ENCODE measurements around the gene MEOX1. TPM values are rescaled to one million over a fixed set of nuclear protein-coding genes. Genes with fewer than 3 reads are reported as not detected.

Gene MEOX1
- total and polyA plus RNA-seq, 2 of the 8 experiments (the other 6 are each of a cell fraction or from before 2014, with no cell fraction given): not detected

GRCh38 chr17:43694081-43694870 lies 32.6 kb upstream of the MEOX1 start:
- DNase-seq (ENCODE audit: low read depth in 1 of 2, low spot score in 2 of 2): peak in 1 of 2 experiments; percentile 85
- Histone ChIP-seq H2BK12ac (ENCODE audit: low read depth, low read length) (no peak overlapping the region), H4K8ac (ENCODE audit: extremely low read depth, insufficient read depth, low read length) (no peak overlapping the region), H3K79me2 (ENCODE audit: control insufficient read depth in 1 of 2, insufficient read depth in 2 of 2, low read length in 2 of 2) (no peaks in the 10 kb centered on the region), H3K23me2 (ENCODE audit: low read depth, low read length) (no peaks in the 10 kb centered on the region), H3K14ac (ENCODE audit: insufficient read length) (no peak overlapping the region), H2BK20ac (ENCODE audit: low read length) (no peak overlapping the region; the same call in 1 of the 2 replicates), H4K5ac (ENCODE audit: insufficient read length, low read depth, low read length) (no peak overlapping the region), H3K23ac (ENCODE audit: insufficient read length) (no peak overlapping the region), H3K4ac (replicated peaks; ENCODE audit: insufficient read length, low read depth, low read length) (no peak overlapping the region), H4K91ac (replicated peaks; ENCODE audit: insufficient read length, low read length) (no peak overlapping the region), H3K36me3 (ENCODE audit: control insufficient read depth in 2 of 4, insufficient read depth in 4 of 4, low read length in 3 of 4) (no peaks in the 10 kb centered on the region), H2BK15ac (ENCODE audit: low read length) (no peak overlapping the region), H2BK120ac (replicated peaks; ENCODE audit: low read depth, low read length) (no peak overlapping the region), H3K79me1 (ENCODE audit: low read depth, low read length) (no peaks in the 10 kb centered on the region), H3K4me1 (replicated peaks in 1 of 4; ENCODE audit: control insufficient read depth in 3 of 4, insufficient read depth in 4 of 4, low read length in 3 of 4) (peaks cover 0 to 6% (median 4%) of the 10 kb centered on the region in 4 experiments; a peak in 3 of 7 replicates), H3K4me2 (ENCODE audit: insufficient read depth in 1 of 2, low read depth in 2 of 2, low read length in 2 of 2) (peak overlapping the region in 1 of 2 experiments; percentile 45; a peak in 3 of 4 replicates), H3K27me3 (replicated peaks in 1 of 4; ENCODE audit: control insufficient read depth in 3 of 4, extremely low read depth in 1 of 4, insufficient read depth in 3 of 4, low read length in 3 of 4) (no peaks in the 10 kb centered on the region), H3K4me3 (ENCODE audit: extremely low read depth in 1 of 4, insufficient read depth in 2 of 4, low read depth in 3 of 4, low read length in 4 of 4) (no peak overlapping the region; a peak in 1 of 8 replicates), H2AFZ (ENCODE audit: low read length) (peak overlapping the region; percentile 80; the same call in 1 of the 2 replicates), H3K9me3 (ENCODE audit: insufficient read depth in 2 of 2, low read depth in 1 of 2, low read length in 1 of 2) (no peaks in the 10 kb centered on the region), H3K27ac (ENCODE audit: low read depth, low read length) (no peak overlapping the region), H3K56ac (replicated peaks; ENCODE audit: insufficient read length, low read depth, low read length) (no peak overlapping the region), H2AK5ac (ENCODE audit: low read depth, low read length) (no peak overlapping the region), H4K20me1 (replicated peaks in 1 of 2; ENCODE audit: control insufficient read depth in 1 of 2, insufficient read depth in 2 of 2, low read length in 2 of 2) (no peaks in the 10 kb centered on the region), H3K18ac (ENCODE audit: extremely low read depth, low read length) (no peak overlapping the region), H2BK5ac (ENCODE audit: low read depth, low read length) (no peak overlapping the region), H3K9ac (replicated peaks in 1 of 4; ENCODE audit: extremely low read depth in 1 of 4, low read depth in 3 of 4, low read length in 3 of 4) (no peak overlapping the region)
- ChIA-PET CTCF (ENCODE audit: partially characterized antibody) (interaction anchor here (0.6 to 23.7 kb wide), 38 partner anchors 12 to 1069 kb away, joined by 3 to 969 read pairs (median 4); partner anchors contain the start of genes ETV4 and SOST), POLR2A (ENCODE audit: partially characterized antibody) (interaction anchor here (1.5 to 1.9 kb wide), 2 partner anchors 66 to 72 kb away, joined by 5 to 11 read pairs; no protein-coding TSS in a partner anchor)
- peak; percentile 92 for FAIRE-seq
- WGBS, 2 experiments (ENCODE audit: extremely low coverage in 1 of 2, insufficient coverage in 1 of 2, insufficient read length in 1 of 2, insufficient replicate concordance in 2 of 2, low coverage in 1 of 2, low lambda C conversion rate in 2 of 2, missing lambda C conversion rate in 1 of 2): 24% methylated on average over 11 of the region's 11 CpGs; no CpG with 5 or more reads in 1 of the 2 experiments
- TF ChIP-seq TAF7 (optimal IDR thresholded peaks at IDR 0.05; ENCODE audit: borderline replicate concordance, low read depth, low read length) (peak; percentile 23), SIN3A (conservative IDR thresholded peaks at IDR 0.05 in 1 of 2, IDR thresholded peaks at IDR 0.05 in 1 of 2; ENCODE audit: low read depth in 1 of 2, low read length in 2 of 2) (peak in 1 of 2 experiments; percentile 75; a peak in 2 of 4 replicates), SP4 (IDR thresholded peaks at IDR 0.05; ENCODE audit: low read length) (0 out of 2 replicates have a peak, but pooled peaks have one; percentile 39), JUN (IDR thresholded peaks at IDR 0.05; ENCODE audit: low read depth, low read length) (no peak), JUND (IDR thresholded peaks at IDR 0.05; ENCODE audit: low read length) (0 out of 2 replicates have a peak, but pooled peaks have one; percentile 23), CHD2 (IDR thresholded peaks at IDR 0.05; ENCODE audit: low read length) (no peak), TCF12 (IDR thresholded peaks at IDR 0.05; ENCODE audit: low read depth, low read length) (peak; percentile 49; the same call in 1 of the 2 replicates)
- TF ChIP-seq, protein P1, sequence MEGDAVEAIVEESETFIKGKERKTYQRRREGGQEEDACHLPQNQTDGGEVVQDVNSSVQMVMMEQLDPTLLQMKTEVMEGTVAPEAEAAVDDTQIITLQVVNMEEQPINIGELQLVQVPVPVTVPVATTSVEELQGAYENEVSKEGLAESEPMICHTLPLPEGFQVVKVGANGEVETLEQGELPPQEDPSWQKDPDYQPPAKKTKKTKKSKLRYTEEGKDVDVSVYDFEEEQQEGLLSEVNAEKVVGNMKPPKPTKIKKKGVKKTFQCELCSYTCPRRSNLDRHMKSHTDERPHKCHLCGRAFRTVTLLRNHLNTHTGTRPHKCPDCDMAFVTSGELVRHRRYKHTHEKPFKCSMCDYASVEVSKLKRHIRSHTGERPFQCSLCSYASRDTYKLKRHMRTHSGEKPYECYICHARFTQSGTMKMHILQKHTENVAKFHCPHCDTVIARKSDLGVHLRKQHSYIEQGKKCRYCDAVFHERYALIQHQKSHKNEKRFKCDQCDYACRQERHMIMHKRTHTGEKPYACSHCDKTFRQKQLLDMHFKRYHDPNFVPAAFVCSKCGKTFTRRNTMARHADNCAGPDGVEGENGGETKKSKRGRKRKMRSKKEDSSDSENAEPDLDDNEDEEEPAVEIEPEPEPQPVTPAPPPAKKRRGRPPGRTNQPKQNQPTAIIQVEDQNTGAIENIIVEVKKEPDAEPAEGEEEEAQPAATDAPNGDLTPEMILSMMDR (IDR thresholded peaks at IDR 0.05; ENCODE audit: control extremely low read depth in 1 of 3, insufficient read depth in 1 of 3, low read depth in 1 of 3, low read length in 3 of 3): peak; percentile 65 to 98 (median 83)
